DMS153 treated with DMSO at 0.1 percent for 48 hours (cell line): ENCODE results near the gene PTPRE.
"Not testable (repeated sequence)": the region's sequence is repeated elsewhere in the genome, so short reads cannot be mapped to it uniquely, and the experiment has no call there.

Experiments used
- DNase-seq: peaks from one replicate; lab custom pipeline; 2025; ENCODE audit not compliant: unreplicated experiment; lab: John Stamatoyannopoulos, UW

Gene PTPRE

DNA sequence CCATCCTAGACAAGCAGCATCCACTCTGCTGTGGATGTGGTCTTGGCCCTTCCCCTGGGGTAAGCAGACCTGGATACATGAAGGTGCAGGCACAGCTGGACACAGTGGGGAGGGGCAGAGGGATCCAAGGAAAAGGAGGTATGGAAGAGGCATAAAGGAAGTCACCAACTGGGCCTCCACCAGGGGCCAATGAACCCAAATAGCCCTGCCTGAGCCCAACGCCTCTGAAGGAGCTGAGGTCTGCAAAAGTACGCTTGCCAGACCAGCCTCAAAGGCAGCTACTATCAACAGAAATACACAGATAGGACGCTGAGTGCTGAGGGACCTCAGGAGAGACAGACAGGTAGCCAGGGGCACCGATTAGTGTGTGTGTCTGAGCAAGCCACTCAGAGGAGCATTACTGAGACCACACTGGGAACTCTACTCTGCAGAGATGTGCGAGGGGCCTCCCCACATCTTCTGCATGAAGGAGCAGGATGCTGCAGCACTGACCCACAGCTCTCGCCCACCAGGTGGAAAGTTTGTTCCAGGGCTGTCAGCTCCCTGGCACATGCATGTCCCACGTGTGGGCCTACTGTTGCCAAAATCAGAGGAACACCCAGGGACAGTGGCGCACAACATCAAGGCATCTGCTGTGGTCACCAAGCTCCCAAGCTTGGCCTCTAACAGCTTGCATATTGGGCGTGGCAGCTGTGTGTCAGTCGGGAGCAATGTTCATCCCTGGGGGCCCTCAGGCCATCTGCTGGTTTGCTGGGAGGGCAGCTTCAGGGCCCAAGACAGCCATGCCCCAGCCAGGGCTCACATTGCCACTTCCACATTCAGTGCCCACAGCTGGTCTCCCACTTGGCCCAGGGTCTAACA, 179.3 kb downstream of the PTPRE start:
- DNase-seq: no peak

- DNase-seq: no peak
These were observed 180.4 kb downstream of the PTPRE start for GRCh38 chr10:128087146-128087883.

DNA sequence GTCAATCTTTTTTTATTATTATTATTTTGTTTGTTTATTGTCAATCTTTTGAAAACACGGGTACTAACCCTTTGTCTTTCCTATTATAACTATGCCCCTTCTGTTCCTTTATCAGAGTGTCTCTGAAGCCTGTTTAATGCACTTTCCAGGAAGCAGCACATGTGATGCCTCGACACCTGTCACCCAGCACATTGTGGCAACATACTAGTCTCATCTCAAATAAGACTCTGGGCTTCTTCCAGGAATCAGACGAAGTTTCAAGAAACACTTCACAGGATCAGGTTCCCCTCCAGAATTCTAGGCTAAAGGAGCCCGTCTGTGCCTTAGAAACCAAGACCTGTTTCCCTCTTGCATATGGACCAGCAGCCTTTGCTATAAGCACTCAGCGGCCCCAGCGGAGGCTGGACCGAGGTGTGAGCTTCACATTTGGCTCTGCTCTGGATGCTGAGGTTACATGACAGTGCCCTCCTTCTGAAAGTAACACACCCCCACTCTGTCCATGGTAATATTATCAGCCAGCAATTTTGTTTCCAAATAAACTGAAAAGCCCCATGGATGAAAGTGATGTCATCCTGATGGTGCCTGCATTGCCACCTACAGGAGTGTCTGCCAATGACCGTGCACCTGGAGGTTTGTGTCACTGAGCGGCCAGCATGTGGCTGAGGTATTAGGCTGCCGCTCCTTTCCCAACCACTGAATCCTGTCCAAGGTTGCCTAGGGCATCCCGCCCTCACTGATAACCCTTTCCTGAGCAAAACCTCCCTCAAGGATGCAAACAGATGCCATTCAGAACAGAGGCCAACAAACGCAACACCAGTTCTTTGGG, 181.2 kb downstream of the PTPRE start:
- no peak for DNase-seq

DNA sequence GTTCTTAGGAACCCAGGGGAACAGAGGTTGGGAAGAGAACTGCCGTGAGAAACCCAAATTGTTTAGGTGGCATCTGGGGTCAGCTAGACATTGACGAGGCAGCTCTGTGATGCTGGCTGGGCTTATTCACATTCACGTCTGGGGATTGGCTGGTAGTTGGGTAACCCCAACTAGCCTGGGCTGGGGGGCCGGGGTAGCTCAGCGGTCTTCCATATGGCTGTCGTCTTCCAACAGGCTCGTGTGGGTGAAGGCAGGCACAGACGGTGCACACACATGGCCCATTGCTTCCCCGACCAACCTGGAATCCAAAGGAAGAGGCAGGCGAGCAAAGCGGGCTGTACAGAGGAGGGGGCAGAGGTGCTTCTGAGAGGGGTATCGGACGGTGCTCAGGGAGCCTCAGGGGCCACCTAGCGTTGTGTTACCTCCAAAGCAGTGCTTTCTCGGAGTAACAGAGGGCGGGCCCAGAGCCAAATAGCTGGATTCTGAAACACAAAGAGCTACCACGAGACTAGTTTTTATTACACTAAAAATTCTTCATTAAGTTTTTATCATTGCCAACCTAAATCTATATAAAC, 184.8 kb downstream of the PTPRE start:
- DNase-seq: no peak

DNA sequence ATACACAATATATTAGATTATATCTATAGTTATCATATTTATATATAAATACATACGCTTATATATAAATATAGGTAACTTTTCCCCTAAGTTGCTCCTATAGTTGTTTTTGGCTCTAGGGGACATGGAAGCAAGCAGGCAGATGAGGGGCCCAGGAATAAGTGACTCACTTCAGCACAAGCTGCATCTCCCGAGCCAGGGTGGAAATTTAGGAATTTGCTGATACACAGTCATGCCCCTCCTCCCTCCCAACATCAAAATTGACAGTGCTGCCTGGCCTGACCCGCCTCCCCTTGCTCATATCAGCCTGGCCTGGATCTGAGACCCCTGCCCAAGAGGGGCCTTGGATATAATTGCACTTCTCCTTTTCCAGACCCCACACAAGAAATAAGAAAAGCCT, 185.6 kb downstream of the PTPRE start:
- no peak for DNase-seq

DNA sequence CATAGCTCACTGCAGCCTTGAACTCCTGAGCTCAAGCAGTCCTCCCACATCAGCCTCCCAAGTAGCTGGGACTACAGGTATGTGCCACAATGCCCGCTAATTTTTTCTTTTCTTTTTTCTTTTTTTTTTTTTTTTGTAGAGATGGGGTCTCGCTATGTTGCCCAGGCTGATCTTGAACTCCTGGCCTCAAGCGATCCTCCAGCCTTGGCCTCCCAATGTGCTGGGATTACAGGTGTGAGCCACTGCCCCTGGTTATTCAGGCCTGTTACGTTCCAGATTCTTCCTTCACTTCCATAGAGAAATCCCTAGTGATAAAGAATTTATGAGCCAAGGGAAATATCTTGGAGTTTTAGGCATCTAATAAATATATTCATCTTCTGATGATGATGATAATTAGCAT, 187.7 kb downstream of the PTPRE start:
- DNase-seq: not testable (repeated sequence)

DNA sequence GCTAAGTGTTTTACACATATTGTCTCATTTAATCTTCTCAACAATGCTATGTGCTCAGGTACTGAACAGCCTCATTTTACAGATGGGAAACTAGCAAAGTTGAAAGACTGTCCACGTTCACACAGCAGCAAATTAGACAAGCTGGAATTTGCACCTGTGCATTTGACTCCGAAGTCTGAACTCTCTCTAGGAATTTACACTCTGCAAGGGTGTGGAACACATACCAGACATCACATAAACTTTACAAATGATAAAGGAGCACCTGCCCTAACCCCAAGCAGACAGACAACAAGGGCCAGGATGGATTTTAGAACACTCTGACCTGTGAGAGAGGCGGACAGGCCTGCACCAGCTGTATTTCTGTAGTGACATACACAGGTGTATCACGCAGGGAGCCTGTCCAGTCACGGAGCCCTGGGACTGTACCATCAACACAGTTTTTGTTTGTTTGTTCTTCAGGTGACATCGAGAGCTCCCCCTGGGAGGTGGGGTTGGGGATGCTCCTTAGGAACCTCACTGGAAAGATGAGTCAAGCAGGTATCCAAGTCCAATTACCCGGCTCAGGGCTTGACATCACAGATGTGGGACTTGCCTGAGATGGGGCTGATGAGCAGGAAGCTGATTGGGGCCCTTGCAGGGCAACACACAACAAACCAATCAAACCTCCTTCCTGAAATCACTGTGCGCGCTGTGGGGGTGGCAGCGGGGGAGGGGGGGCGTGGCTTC, 188.3 kb downstream of the PTPRE start:
- peak; percentile 5 for DNase-seq

DNA sequence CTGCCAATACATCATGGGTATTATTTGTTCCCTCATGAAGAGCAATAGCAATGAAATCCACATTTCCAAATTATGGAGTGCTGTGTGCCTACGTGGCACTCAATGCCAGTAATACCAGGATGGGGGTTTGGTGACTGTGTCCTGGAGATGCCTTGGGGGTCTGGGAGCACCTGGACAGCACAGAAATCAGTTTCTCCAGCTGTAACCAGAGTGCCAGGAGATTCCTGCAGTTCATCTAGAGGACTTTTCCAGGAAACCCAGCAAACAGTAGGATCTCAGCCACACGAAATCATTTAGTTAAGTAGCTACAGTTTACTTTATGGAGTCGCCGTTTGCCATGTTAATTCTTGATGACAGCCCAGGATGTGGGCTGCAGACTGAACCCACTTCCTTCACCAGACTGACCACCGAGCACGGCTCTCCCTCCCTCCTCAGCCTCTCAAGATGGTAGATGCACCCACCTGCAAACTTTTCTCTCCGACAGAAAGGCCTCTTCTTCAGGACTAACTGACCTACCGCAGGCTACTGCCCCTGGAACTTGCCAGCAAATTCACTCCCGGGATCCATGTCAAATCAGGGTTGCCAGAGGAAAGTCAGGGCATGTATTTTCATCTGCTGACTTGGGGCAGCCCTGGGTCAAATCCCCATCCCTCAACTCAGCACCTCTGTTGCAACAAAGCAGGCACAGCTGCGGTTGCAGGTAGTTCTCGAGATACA, 189.0 kb downstream of the PTPRE start:
- DNase-seq: no peak

DNA sequence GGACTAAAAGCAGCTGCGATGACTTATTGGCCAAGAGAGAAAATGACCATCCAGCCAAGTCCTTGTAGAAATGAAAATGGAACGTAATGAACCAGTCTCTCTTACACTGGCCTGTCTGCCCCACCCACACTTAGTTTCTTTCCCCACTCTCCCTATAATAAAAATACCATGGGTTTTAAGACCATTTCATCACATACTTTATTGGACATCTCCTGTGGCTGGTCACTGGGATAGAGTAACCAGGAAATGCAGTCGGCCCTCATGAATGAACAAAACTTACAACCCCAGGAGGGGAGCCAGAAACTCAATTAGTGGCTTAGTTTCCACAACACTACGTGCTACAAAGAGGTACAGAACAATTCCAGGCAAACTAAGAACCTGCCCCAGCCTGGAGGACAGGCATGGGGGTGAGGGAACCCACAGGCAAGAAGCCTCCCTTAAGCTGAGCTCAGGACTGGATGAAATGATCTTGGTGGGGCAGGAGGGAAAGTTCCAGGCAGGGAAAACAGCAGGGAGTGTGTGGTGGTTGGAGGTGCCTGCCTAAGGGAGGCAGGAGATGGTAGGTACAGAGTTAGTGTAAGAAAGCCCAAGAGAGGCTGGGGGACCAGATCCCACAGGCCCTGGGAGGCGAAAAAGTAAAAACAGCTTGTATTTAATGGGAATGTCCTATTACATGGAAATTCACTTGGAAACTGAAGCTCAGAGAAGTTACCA, 189.7 kb downstream of the PTPRE start:
- no peak for DNase-seq

DNA sequence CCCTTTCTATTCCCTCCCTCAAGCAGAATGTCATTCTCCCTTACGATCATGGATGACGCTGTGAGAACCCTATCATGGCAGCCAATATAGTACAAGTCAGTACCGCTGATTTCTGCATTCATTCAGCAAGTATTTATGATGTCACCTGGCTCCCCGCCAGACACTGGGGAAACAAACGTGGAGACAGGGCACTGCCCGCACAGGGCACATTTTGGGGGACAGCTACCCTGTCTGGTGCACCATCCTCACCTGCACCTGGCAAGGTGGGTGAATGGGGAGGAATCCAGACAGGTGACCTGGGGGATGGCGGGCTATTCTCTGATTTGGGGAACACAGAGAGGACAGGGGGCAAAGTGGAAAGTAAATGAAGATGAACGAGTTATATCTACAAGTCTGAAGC, 190.9 kb downstream of the PTPRE start:
- no peak for DNase-seq

DNA sequence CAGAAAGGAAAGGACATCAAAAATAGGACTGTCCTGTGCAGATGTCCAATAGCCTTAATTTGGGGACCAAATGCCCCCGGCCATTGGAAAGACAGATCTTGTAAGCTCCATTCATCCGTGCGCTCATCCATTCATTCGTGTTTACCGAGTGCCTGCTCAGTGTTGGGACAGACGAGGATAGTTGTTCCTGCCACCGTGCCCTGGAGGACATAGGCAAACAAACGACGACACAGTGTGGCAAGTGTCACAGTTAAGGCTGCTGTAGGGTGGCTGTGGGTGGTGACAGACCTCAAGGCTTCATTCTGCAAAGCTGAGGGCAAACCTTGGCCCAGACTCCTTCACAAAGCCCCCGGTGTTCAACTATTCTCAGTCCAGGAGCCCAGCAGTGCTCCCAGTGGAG, 191.7 kb downstream of the PTPRE start:
- DNase-seq: no peak

DNA sequence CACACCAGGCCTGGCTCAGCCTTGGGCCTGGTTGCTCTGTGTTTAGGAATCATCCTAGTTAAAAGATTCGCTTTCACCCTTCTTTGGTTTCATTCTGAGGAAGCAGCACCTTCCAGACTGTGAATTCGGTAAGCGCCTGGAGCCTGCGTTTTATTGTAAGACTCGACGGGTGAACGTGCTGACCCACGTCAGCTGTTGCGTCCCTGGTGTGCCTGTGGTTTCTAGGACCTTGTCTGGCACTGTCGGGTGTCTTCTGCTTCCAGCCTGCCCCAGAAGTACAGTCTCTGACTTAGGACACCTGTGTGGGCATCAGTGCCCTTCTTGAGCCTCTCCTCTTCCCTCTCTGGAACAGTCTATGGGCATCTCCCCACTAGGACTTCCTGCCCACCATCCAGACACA, 193.0 kb downstream of the PTPRE start:
- DNase-seq: no peak

DNA sequence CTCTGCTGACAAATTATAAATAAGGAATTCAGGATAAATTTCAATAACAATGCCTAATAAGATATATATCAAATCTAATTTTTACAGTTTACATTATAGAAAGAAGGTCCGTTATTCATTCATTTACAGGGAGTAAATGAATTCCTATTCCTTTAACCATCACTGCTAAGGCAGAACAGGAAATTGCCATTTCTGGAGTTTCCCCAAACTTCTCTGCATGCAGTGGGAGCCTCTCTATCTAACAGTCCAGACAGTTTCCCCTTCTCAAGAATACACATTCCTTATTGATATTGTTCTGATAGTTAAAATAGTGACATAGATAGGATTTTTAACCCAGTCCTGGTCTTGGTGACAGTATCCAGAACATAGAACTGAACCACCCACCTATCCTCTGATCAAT, 195.0 kb downstream of the PTPRE start:
- DNase-seq: no peak

- DNase-seq: no peak
These were observed 195.8 kb downstream of the PTPRE start for GRCh38 chr10:128102480-128103228.

- DNase-seq: no peak
These were observed 196.4 kb downstream of the PTPRE start for GRCh38 chr10:128103229-128103714.

DNA sequence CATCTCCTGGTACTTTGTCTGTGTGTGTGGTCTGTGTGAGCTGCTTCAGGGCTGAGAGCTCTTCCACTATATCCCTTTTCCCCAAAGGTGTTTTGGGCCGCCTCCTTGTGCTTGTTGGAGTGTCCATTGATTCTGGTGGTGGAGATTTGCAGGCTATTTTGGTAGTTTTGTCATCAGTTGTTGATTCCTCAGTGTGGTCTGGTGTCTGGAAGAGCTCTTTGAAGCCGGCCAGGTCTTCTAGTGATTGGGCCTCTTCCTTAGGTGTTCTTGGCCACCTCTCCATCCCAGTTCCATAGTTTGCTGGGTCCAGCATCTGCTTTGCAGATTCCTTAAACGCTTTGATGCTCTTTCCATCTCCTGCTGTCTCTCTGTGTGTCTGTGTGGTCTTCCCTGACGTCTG, 198.5 kb downstream of the PTPRE start:
- no peak for DNase-seq

GRCh38 chr10:128109707-128110106, 202.8 kb downstream of the PTPRE start:
- DNase-seq: no peak

DNA sequence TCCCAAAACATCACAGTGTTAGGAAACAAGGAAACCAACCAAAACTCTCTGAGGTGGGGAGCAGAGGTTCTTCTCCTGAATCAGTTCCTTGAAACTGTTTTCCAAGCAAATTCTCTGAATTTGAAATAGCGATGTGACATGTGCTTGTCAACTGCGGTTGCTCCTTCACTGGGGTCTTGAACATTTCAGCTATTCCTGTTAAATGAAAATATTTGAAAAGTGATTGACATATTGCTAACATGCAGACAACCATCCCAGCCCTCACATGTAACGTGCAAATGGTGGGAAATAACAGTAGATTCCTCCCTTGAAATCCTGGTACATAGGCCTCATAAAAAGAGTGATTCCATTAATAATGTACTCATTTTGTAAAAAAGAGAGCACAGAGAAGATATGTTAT, 203.4 kb downstream of the PTPRE start:
- DNase-seq: no peak
